Left ventricle myocardium inferior (tissue), 1 donor: Measurements from ENCODE around the gene FAM222A. TPM values are rescaled to one million over a fixed set of nuclear protein-coding genes. Genes with fewer than 3 reads are reported as not detected.

Experiments
- DNase-seq: peaks from one replicate; pipeline ENCODE4 v3.0.0-alpha.2; 2020
- H3K27ac ChIP-seq: fragments of 200-600 bp; replicated peaks from 2 replicates; pipeline ENCODE4 v1.8.0; 2021
- H3K27me3 ChIP-seq: fragments of 200-600 bp; 2 replicates; pipeline ENCODE4 v1.8.0; 2021; ENCODE audit warnings: low read depth
- H3K36me3 ChIP-seq: fragments of 200-600 bp; 2 replicates; pipeline ENCODE4 v1.8.0; 2021
- H3K4me1 ChIP-seq: fragments of 200-600 bp; 2 replicates; pipeline ENCODE4 v1.8.0; 2021
- H3K4me3 ChIP-seq: fragments of 200-600 bp; 2 replicates; pipeline ENCODE4 v1.8.0; 2021; ENCODE audit warnings: mild to moderate bottlenecking, moderate library complexity
- H3K9me3 ChIP-seq: fragments of 200-600 bp; replicated peaks from 2 replicates; pipeline ENCODE4 v1.8.0; 2021
- intact Hi-C: fragments of 100-400 bp; cut with micrococcal nuclease; formaldehyde crosslinking; loops from one replicate; pipeline ENCODE4 v1.11.0; 2022
- total RNA-seq: library from RNA; stranded (reverse); fragmentation: NEBNext Ultra II Directional; extraction: Animal tissue kit (Norgen Biotek cat#: 25700); gene quantifications from one replicate; pipeline ENCODE4 v1.2.1, GENCODE V29; 2021
- TF ChIP-seq, protein P1 (sequence below): fragments of 200-600 bp; IDR thresholded peaks from 2 replicates; pipeline ENCODE4 v1.8.0; 2021; ENCODE audit warnings: antibody characterized with exemption, mild to moderate bottlenecking, borderline replicate concordance
- donor health status: DM: no; HTN: yes; CAD: no; lungs with severe emphysema.

Gene FAM222A
- total RNA-seq, 1 donor from 2014 or later = 20.0 TPM

DNA sequence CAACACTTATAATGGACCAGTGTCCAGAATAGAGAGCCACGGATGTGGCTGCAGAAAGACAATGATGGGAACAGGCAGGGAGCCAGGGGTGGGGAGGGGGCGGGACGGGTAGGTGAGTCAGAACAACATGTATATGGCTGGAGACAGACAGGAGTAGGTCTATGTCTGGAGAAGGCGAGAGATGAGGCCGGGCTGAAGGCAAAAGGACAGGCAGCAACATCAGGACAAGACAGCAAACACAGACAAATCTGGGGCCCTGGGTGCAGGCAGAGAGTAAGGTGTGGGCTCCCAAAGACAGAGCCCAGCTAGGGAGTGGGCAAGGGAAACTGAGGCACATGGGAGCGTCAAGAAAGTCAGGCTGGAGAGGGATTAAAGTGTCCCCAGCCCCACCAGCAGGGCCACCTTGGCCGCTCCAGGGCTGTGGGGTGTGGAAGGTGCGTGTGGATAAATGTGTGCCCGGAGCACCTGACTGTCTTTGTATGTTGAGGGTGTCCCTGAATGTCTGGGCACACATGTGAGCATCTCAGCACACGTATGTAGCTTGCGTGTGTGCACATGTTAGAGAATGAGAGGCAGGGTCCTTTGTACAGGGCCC, 44.1 kb downstream of the FAM222A start:
- H3K27ac ChIP-seq = no peak overlapping the region
- DNase-seq = no peak
- TF ChIP-seq, protein P1, sequence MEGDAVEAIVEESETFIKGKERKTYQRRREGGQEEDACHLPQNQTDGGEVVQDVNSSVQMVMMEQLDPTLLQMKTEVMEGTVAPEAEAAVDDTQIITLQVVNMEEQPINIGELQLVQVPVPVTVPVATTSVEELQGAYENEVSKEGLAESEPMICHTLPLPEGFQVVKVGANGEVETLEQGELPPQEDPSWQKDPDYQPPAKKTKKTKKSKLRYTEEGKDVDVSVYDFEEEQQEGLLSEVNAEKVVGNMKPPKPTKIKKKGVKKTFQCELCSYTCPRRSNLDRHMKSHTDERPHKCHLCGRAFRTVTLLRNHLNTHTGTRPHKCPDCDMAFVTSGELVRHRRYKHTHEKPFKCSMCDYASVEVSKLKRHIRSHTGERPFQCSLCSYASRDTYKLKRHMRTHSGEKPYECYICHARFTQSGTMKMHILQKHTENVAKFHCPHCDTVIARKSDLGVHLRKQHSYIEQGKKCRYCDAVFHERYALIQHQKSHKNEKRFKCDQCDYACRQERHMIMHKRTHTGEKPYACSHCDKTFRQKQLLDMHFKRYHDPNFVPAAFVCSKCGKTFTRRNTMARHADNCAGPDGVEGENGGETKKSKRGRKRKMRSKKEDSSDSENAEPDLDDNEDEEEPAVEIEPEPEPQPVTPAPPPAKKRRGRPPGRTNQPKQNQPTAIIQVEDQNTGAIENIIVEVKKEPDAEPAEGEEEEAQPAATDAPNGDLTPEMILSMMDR = no peak
- H3K36me3 ChIP-seq = no peaks in the 10 kb centered on the region
- no peak overlapping the region for H3K4me3 ChIP-seq
- peaks cover 12% of the 10 kb centered on the region for H3K9me3 ChIP-seq
- peaks cover 23% of the 10 kb centered on the region for H3K4me1 ChIP-seq
- intact Hi-C loops = no loop called here
- H3K27me3 ChIP-seq = no peaks in the 10 kb centered on the region

DNA sequence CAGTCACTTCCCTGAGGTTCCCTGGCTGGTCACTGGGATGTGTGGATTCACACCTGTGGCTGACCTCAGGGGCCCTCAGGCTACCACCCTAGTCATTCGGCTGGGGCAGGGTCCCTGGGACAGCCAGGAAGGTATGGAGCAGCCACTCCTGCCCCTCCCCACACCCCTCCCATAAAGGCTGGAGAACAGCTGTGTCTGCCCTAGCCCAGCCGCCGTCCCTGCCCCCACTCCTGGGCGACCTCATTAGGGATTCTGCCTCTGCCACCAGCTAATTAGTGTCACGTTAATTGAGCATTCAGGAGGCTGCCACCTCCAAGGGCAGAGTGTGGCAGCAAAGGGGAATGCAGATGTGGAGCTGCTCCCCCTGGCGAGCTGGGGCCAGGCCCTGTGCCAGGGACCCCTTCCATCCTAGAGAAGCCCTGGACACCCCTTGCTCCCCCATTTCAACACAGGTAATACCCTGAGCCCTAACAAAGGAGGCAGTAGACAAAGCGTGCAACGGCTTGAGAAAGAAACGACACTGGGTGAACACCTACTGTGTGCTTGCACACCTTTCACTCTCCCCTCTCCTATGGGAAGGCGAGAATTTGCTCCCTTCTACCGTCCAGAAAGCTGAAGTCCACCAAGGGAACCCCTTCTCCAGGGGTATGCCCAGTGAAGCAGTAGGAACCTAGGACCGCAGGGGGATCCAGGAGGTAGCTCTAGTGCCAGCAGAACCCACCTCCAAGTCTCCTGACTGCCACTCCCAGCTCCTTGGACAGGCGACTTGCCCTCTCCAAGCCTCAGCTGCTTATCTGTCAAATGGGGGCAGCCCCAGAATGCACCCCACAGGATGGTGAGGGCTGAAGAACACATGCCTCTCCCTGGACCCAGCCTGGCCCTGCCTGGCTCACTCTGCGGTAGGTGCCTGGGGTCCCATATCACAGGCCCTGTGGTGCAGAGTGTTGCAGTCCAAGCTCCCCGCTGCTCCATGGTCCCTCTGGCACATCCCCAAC, 45.1 kb downstream of the FAM222A start:
- Histone ChIP-seq H3K27me3 (no peaks in the 10 kb centered on the region), H3K4me1 (peaks cover 23% of the 10 kb centered on the region), H3K9me3 (peaks cover 20% of the 10 kb centered on the region), H3K27ac (no peak overlapping the region), H3K4me3 (no peak overlapping the region), H3K36me3 (no peaks in the 10 kb centered on the region)
- intact Hi-C loops = no loop called here
- TF ChIP-seq, protein P1 = no peak
- DNase-seq = peak; percentile 9

DNA sequence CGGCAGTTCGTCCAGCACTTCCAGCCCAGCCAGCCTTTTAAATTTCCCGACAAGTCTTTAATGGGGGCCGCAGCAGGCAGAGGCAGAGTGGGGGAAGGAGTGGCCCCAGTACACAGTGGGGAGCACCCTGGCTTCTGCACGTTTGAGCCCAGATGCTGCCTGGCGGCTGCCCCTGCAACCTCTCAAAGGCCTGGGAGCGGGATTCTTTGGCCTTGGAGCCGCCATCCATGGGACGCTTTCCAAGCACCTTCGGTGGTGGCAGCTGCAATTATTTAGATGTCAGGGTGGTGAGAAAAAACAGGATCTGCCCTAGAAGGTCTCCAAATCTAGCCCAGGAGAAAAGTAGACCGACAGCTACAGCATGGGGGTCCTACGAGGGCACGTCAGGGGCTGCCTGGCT, 46.0 kb downstream of the FAM222A start:
- Histone ChIP-seq H3K4me1 (peaks cover 23% of the 10 kb centered on the region), H3K9me3 (peaks cover 20% of the 10 kb centered on the region), H3K36me3 (no peaks in the 10 kb centered on the region), H3K27me3 (no peaks in the 10 kb centered on the region), H3K27ac (peak overlapping the region; percentile 66), H3K4me3 (no peak overlapping the region)
- intact Hi-C loops = no loop called here
- peak; percentile 16 for DNase-seq
- TF ChIP-seq, protein P1 = no peak

DNA sequence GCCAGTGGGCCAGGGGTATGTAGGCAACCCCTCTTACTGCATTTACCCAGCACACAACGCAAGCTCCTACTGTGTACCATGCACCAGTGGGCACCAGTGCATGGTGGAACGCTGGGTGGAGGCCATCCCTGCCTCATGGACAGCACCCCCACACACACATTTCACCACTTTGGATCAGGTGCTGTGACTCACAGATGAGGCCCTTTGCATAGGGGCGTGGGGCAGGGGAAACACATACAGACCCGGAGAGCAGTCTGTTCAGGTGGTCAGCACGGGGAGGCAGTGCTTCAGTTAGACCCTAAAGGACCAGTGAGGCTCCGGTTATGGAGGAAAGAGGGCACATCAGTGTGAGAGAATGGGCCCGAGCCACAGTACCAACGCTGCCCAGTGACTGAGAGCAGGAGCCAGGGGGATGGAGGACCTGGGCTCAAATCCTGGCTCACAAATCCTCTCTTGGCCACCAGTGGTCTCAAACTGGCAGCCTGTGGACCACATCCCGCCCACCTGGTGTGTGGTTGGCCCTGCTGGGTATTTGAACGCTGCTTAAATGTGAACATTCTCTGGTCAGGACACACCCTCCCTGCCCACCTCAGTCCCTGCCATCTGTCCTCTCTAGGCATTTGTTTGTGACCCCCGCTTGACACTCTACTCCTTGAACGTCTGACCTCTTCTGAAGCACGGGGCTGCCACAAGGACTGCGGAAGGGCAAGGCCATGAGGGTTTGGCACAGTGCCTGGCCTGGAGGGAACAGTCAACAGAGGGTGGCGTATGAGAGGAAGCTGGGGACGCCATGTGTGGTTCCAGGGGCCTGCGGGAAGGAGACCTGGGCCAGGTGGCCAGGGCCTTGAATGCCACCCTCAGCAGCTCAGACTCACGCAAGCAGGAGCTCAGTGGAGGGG, 46.7 kb downstream of the FAM222A start:
- H3K27ac ChIP-seq = peak overlapping the region; percentile 66
- H3K4me1 ChIP-seq = peaks cover 23% of the 10 kb centered on the region

More for the DNA sequence above, 46.7 kb downstream of the FAM222A start:
- H3K27me3 ChIP-seq = no peaks in the 10 kb centered on the region
- intact Hi-C loops = no loop called here
- H3K4me3 ChIP-seq = no peak overlapping the region
- TF ChIP-seq, protein P1 = no peak
- H3K36me3 ChIP-seq = no peaks in the 10 kb centered on the region
- peaks cover 20% of the 10 kb centered on the region for H3K9me3 ChIP-seq
- peak; percentile 66 for DNase-seq
